H1 (cell line): ENCODE measurements around the gene RIPOR3. TPM values are rescaled to one million over a fixed set of nuclear protein-coding genes. Genes with fewer than 3 reads are reported as not detected.

Source experiments
- CTCF ChIA-PET: fragments of 300-600 bp; sonication (Branson Sonifier 250); formaldehyde crosslinking; loops from one replicate; lab custom pipeline; 2021; ENCODE audit not compliant: partially characterized antibody; lab: Charles Lee
- POLR2A ChIA-PET: fragments of 300-600 bp; sonication (Branson Sonifier 250); formaldehyde crosslinking; loops from one replicate; lab custom pipeline; 2021; ENCODE audit warnings: inconsistent platforms; ENCODE audit not compliant: partially characterized antibody; lab: Charles Lee
- DNase-seq, 2 experiments: peaks; one replicate each; pipeline versions ENCODE4 v3.0.0 to v3.0.0-alpha.2; 2010 to 2022; ENCODE audit warnings: low spot score in 2 of 2, low read depth in 1 of 2, mixed read lengths in 1 of 2
- FAIRE-seq: peaks from 2 replicates; lab custom pipeline; 2011; peaks lifted over from hg19 to GRCh38; lab: Jason Lieb, UNC
- H2AFZ ChIP-seq: 2 replicates; pipeline ENCODE4 v1.8.1; 2012; ENCODE audit warnings: low read length, inconsistent platforms
- H2AK5ac ChIP-seq: 2 replicates; pipeline ENCODE4 v1.6.1; 2013; ENCODE audit warnings: low read depth, low read length
- H2BK120ac ChIP-seq: replicated peaks from 2 replicates; pipeline ENCODE3; 2013; ENCODE audit warnings: low read depth, low read length, inconsistent platforms
- H2BK12ac ChIP-seq: 2 replicates; pipeline ENCODE4 v1.6.1; 2013; ENCODE audit warnings: low read depth, low read length
- H2BK15ac ChIP-seq: 2 replicates; pipeline ENCODE4 v1.6.1; 2013; ENCODE audit warnings: low read length
- H2BK20ac ChIP-seq: 2 replicates; pipeline ENCODE4 v1.6.1; 2013; ENCODE audit warnings: low read length
- H2BK5ac ChIP-seq: 2 replicates; pipeline ENCODE4 v1.6.1; 2013; ENCODE audit warnings: low read depth, low read length
- H3K14ac ChIP-seq: 2 replicates; pipeline ENCODE4 v1.6.1; 2013; ENCODE audit warnings: inconsistent platforms; ENCODE audit not compliant: insufficient read length
- H3K18ac ChIP-seq: 2 replicates; pipeline ENCODE4 v1.6.1; 2013; ENCODE audit warnings: low read length; ENCODE audit errors: extremely low read depth
- H3K23ac ChIP-seq: 2 replicates; pipeline ENCODE4 v1.6.1; 2013; ENCODE audit warnings: inconsistent platforms; ENCODE audit not compliant: insufficient read length
- H3K23me2 ChIP-seq: 2 replicates; pipeline ENCODE4 v1.6.1; 2013; ENCODE audit warnings: low read depth, low read length
- H3K27ac ChIP-seq: 2 replicates; pipeline ENCODE4 v1.6.1; 2011; ENCODE audit warnings: low read depth, low read length, inconsistent platforms
- H3K27me3 ChIP-seq, 4 experiments: replicated peaks in 1 of 4; 1 replicate in 1 of 4; 2 replicates in 3 of 4; pipeline versions ENCODE4 v1.6.1 to v1.8.1; 2011 to 2013; ENCODE audit warnings: low read length in 3 of 4, mild to moderate bottlenecking in 3 of 4, inconsistent platforms in 2 of 4, mixed read lengths in 2 of 4, moderate library complexity in 1 of 4; ENCODE audit not compliant: control insufficient read depth in 3 of 4, insufficient read depth in 3 of 4; ENCODE audit errors: extremely low read depth in 1 of 4
- H3K36me3 ChIP-seq, 4 experiments: 2 replicates each; pipeline versions ENCODE4 v1.6.1 to v1.8.1; 2011 to 2013; ENCODE audit warnings: mild to moderate bottlenecking in 4 of 4, low read length in 3 of 4, moderate library complexity in 2 of 4, control low read depth in 1 of 4, inconsistent platforms in 1 of 4; ENCODE audit not compliant: insufficient read depth in 4 of 4, control insufficient read depth in 2 of 4
- H3K4ac ChIP-seq: replicated peaks from 2 replicates; pipeline ENCODE3; 2013; ENCODE audit warnings: low read length, low read depth, mixed read lengths, inconsistent platforms; ENCODE audit not compliant: insufficient read length
- H3K4me1 ChIP-seq, 4 experiments: replicated peaks in 1 of 4; 1 replicate in 1 of 4; 2 replicates in 3 of 4; pipeline versions ENCODE4 v1.6.1 to v1.8.1; 2011 to 2013; ENCODE audit warnings: low read length in 3 of 4, inconsistent platforms in 2 of 4, mixed read lengths in 1 of 4; ENCODE audit not compliant: insufficient read depth in 4 of 4, control insufficient read depth in 3 of 4
- H3K4me2 ChIP-seq, 2 experiments: 2 replicates each; pipeline versions ENCODE4 v1.6.1 to v1.8.1; 2011 to 2013; ENCODE audit warnings: low read depth in 2 of 2, low read length in 2 of 2, control low read depth in 1 of 2, inconsistent platforms in 1 of 2, mild to moderate bottlenecking in 1 of 2; ENCODE audit not compliant: insufficient read depth in 1 of 2
- H3K4me3 ChIP-seq, 4 experiments: fragments of 200-600, 300-600 bp in 1 of 4; sonication (generic), shearing (Covaris generic), sonication (Bioruptor Twin) in 1 of 4; 2 replicates each; pipeline versions ENCODE4 v1.5.1 to v1.8.1; 2011 to 2016; ENCODE audit warnings: low read length in 4 of 4, low read depth in 3 of 4, control low read depth in 2 of 4, inconsistent platforms in 2 of 4, mild to moderate bottlenecking in 2 of 4, mixed read lengths in 1 of 4, moderate library complexity in 1 of 4; ENCODE audit not compliant: insufficient read depth in 2 of 4; ENCODE audit errors: extremely low read depth in 1 of 4
- H3K56ac ChIP-seq: replicated peaks from 2 replicates; pipeline ENCODE3; 2013; ENCODE audit warnings: low read depth, mild to moderate bottlenecking, mixed read lengths, low read length, inconsistent platforms; ENCODE audit not compliant: insufficient read length
- H3K79me1 ChIP-seq: 2 replicates; pipeline ENCODE4 v1.6.1; 2013; ENCODE audit warnings: low read depth, low read length, control low read depth
- H3K79me2 ChIP-seq, 2 experiments: 2 replicates each; pipeline versions ENCODE4 v1.6.1 to v1.8.1; 2012 to 2013; ENCODE audit warnings: low read length in 2 of 2, mild to moderate bottlenecking in 2 of 2, inconsistent platforms in 1 of 2; ENCODE audit not compliant: insufficient read depth in 2 of 2, control insufficient read depth in 1 of 2
- H3K9ac ChIP-seq, 4 experiments: replicated peaks in 1 of 4; 1 replicate in 1 of 4; 2 replicates in 3 of 4; pipeline versions ENCODE4 v1.6.1 to v1.8.1; 2011 to 2013; ENCODE audit warnings: low read depth in 3 of 4, low read length in 3 of 4, control low read depth in 2 of 4, mild to moderate bottlenecking in 2 of 4, moderate library complexity in 2 of 4, inconsistent platforms in 1 of 4; ENCODE audit errors: extremely low read depth in 1 of 4
- H3K9me3 ChIP-seq, 2 experiments: 2 replicates each; pipeline versions ENCODE4 v1.6.1 to v1.8.1; 2012 to 2013; ENCODE audit warnings: mild to moderate bottlenecking in 2 of 2, moderate library complexity in 2 of 2, control low read depth in 1 of 2, inconsistent platforms in 1 of 2, low read depth in 1 of 2, low read length in 1 of 2, mixed read lengths in 1 of 2; ENCODE audit not compliant: insufficient read depth in 2 of 2
- H4K20me1 ChIP-seq, 2 experiments: replicated peaks in 1 of 2; 2 replicates each; pipeline versions ENCODE3 to v1.8.1; 2011 to 2013; ENCODE audit warnings: inconsistent platforms in 2 of 2, low read length in 2 of 2, mild to moderate bottlenecking in 1 of 2; ENCODE audit not compliant: insufficient read depth in 2 of 2, control insufficient read depth in 1 of 2
- H4K5ac ChIP-seq: 2 replicates; pipeline ENCODE4 v1.6.1; 2013; ENCODE audit warnings: low read length, low read depth, mixed read lengths, inconsistent platforms; ENCODE audit not compliant: insufficient read length
- H4K8ac ChIP-seq: 2 replicates; pipeline ENCODE4 v1.8.0; 2013; ENCODE audit warnings: mild to moderate bottlenecking, moderate library complexity, low read length, inconsistent platforms; ENCODE audit not compliant: insufficient read depth; ENCODE audit errors: extremely low read depth
- H4K91ac ChIP-seq: replicated peaks from 2 replicates; pipeline ENCODE3; 2013; ENCODE audit warnings: low read length, mixed read lengths, inconsistent platforms; ENCODE audit not compliant: insufficient read length
- CTBP2 ChIP-seq: IDR thresholded peaks from 2 replicates; pipeline ENCODE4 v1.7.0; 2011; ENCODE audit warnings: borderline replicate concordance, mild to moderate bottlenecking, moderate library complexity, mixed read lengths, low read length; ENCODE audit not compliant: insufficient read depth, insufficient read length
- CTCF ChIP-seq, 3 experiments: IDR thresholded peaks; 1 replicate in 2 of 3; 2 replicates in 1 of 3; pipeline versions ENCODE4 v1.5.1 to v1.6.1; 2011; ENCODE audit warnings: low read length in 3 of 3, mild to moderate bottlenecking in 3 of 3, inconsistent platforms in 2 of 3, low read depth in 1 of 3, moderate library complexity in 1 of 3; ENCODE audit not compliant: insufficient read depth in 1 of 3; ENCODE audit errors: control extremely low read depth in 1 of 3
- E2F6 ChIP-seq: IDR thresholded peaks from 2 replicates; pipeline ENCODE4 v1.6.1; 2012; ENCODE audit warnings: inconsistent platforms
- EP300 ChIP-seq, 2 experiments: IDR thresholded peaks; 1 replicate in 1 of 2; 2 replicates in 1 of 2; pipeline ENCODE4 v1.6.1; 2011 to 2012; ENCODE audit warnings: low read depth in 2 of 2, low read length in 2 of 2, mild to moderate bottlenecking in 2 of 2, borderline replicate concordance in 1 of 2, inconsistent platforms in 1 of 2, moderate library complexity in 1 of 2
- HDAC6 ChIP-seq: IDR thresholded peaks from one replicate; pipeline ENCODE4 v1.7.1; 2012; ENCODE audit warnings: low read depth, mild to moderate bottlenecking, inconsistent platforms, low read length, moderate library complexity
- JUN ChIP-seq: IDR thresholded peaks from 2 replicates; pipeline ENCODE4 v1.6.1; 2011; ENCODE audit warnings: low read depth, mild to moderate bottlenecking, improper control_type of control experiment, low read length
- KDM4A ChIP-seq: IDR thresholded peaks from one replicate; pipeline ENCODE4 v1.7.1; 2012; ENCODE audit warnings: low read depth, mild to moderate bottlenecking, moderate library complexity, low read length, inconsistent platforms; ENCODE audit not compliant: severe bottlenecking
- SAP30 ChIP-seq: fragments of 300-600 bp; sonication (generic); IDR thresholded peaks from 2 replicates; pipeline ENCODE4 v1.7.1; 2012; ENCODE audit warnings: low read length, moderate library complexity, mild to moderate bottlenecking, inconsistent platforms; ENCODE audit not compliant: insufficient read depth, insufficient replicate concordance
- WGBS, 2 experiments: shearing (Covaris generic) in 1 of 2; methylation state at CpG; one replicate each; pipeline versions ENCODE4 v1.1.6 to v1.1.7; 2013 to 2015; ENCODE audit warnings: low lambda C conversion rate in 2 of 2, mixed read lengths in 2 of 2, inconsistent platforms in 1 of 2, low coverage in 1 of 2, missing lambda C conversion rate in 1 of 2; ENCODE audit not compliant: insufficient replicate concordance in 2 of 2, insufficient coverage in 1 of 2, insufficient read length in 1 of 2; ENCODE audit errors: extremely low coverage in 1 of 2, missing lambda C conversion rate in 1 of 2; 5-methylcytosine and 5-hydroxymethylcytosine counted together
- polyA plus RNA-seq, 7 experiments: library from polyadenylated mRNA; depleted of rRNA in 3 of 7; stranded (reverse) in 5 of 7; unstranded in 2 of 7; fragments of >200 nt in 5 of 7; fragments of 200-250 nt in 2 of 7; gene quantifications; 1 replicate in 5 of 7; 2 replicates in 1 of 7; 4 replicates in 1 of 7; pipeline versions ENCODE4 v1.2.1 to v1.2.3, GENCODE V29; 2011 to 2013; ENCODE audit warnings: missing spikeins in 2 of 7, mixed read lengths in 2 of 7
- total RNA-seq: library from RNA; stranded (reverse); fragmentation: NEBNext Ultra II Directional; extraction: Animal tissue kit (Norgen Biotek cat#: 25700); gene quantifications from 2 replicates; pipeline ENCODE4 v1.2.1, GENCODE V29; 2021

The RIPOR3 gene
- total and polyA plus RNA-seq, 2 of the 8 experiments (the other 6 are each of a cell fraction or from before 2014, with no cell fraction given), result 3.6 to 4.5 TPM

- Histone ChIP-seq H2BK15ac (0 out of 2 replicates have a peak overlapping the region, but pooled peaks have one; percentile 88), H2BK20ac (no peak overlapping the region), H2BK12ac (0 out of 2 replicates have a peak overlapping the region, but pooled peaks have one; percentile 43), H3K23me2 (peaks cover 6% of the 10 kb centered on the region; the same call in 1 of the 2 replicates), H3K4me2 (no peak overlapping the region), H2AFZ (no peak overlapping the region), H3K9me3 (no peaks in the 10 kb centered on the region), H3K18ac (no peak overlapping the region), H2AK5ac (peak overlapping the region; percentile 90; the same call in 1 of the 2 replicates), H3K56ac (no peak overlapping the region), H3K4me3 (no peak overlapping the region), H3K79me1 (0 out of 2 replicates have a peak, but pooled peaks cover 3% of the 10 kb centered on the region), H4K91ac (no peak overlapping the region), H3K9ac (no peak overlapping the region), H3K79me2 (no peaks in the 10 kb centered on the region), H2BK120ac (no peak overlapping the region), H2BK5ac (no peak overlapping the region), H3K23ac (no peak overlapping the region), H3K27ac (no peak overlapping the region), H3K4ac (no peak overlapping the region), H3K27me3 (no peaks in the 10 kb centered on the region), H3K14ac (no peak overlapping the region), H4K20me1 (peaks cover 0 to 7% of the 10 kb centered on the region in 2 experiments), H3K36me3 (no peaks in the 10 kb centered on the region), H4K8ac (no peak overlapping the region), H3K4me1 (peaks cover 0 to 3% (median 0%) of the 10 kb centered on the region in 4 experiments; a peak in 2 of 7 replicates), H4K5ac (no peak overlapping the region)
- ChIA-PET POLR2A (interaction anchor here (0.6 kb wide), 1 partner anchor 233 kb away, joined by 3 read pairs; no protein-coding TSS in a partner anchor), CTCF (interaction anchor here (0.6 to 12.4 kb wide), 9 partner anchors 27 to 80 kb away, joined by 3 to 92 read pairs (median 6); no protein-coding TSS in a partner anchor)
- FAIRE-seq (no peak), DNase-seq (no peak)
- 98% methylated on average over 5 of the region's 6 CpGs; no CpG with 5 or more reads in 1 of the 2 experiments for WGBS, 2 experiments
- TF ChIP-seq E2F6 (no peak), KDM4A (no peak), HDAC6 (no peak), JUN (no peak), CTCF (IDR thresholded peaks at IDR 0.05; ENCODE audit: control extremely low read depth in 1 of 3, insufficient read depth in 1 of 3, low read depth in 1 of 3, low read length in 3 of 3) (no peak), CTBP2 (no peak), EP300 (IDR thresholded peaks at IDR 0.05; ENCODE audit: borderline replicate concordance in 1 of 2, low read depth in 2 of 2, low read length in 2 of 2) (no peak), SAP30 (no peak)
Observed at GRCh38 chr20:50668326-50668725, 23.0 kb downstream of the RIPOR3 start.
